GM12873 (cell line): Measurements from ENCODE around the gene TPP2.

ENCODE experiments used
- CTCF ChIP-seq: IDR thresholded peaks from 2 replicates; pipeline ENCODE4 v1.5.1; 2012; ENCODE audit warnings: low read depth, mild to moderate bottlenecking, moderate library complexity, low read length, control low read depth; ENCODE audit not compliant: insufficient read depth; ENCODE audit errors: missing control alignments

TPP2 gene

GRCh38 chr13:102593466-102593865, 3.3 kb upstream of the TPP2 start:
- TF ChIP-seq CTCF: no peak

GRCh38 chr13:102597029-102597961, 509 bp downstream of the TPP2 start:
- TF ChIP-seq CTCF: no peak

DNA sequence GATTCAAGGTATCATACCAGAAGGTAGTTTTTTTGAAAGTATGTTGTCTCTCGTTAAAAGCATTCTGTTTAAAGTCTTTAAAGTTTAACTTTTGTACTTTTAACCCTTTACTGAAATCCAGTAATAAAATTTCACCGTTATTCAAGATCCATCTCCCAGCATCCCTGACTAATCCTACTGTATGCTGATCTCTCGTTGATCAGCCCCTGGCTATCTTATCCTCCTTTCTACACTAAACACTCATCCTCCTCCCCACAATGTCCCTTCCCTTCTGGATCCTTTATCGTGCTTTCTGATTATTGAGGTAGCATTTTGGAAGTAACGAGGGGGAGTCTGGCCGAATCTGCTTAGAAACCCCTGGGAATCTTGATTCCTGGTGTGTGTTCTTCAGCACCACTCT, 1.3 kb downstream of the TPP2 start:
- TF ChIP-seq CTCF: no peak

GRCh38 chr13:102599426-102600012, 2.7 kb downstream of the TPP2 start:
- no peak for TF ChIP-seq CTCF

GRCh38 chr13:102606537-102607309, 9.9 kb downstream of the TPP2 start:
- no peak for TF ChIP-seq CTCF

DNA sequence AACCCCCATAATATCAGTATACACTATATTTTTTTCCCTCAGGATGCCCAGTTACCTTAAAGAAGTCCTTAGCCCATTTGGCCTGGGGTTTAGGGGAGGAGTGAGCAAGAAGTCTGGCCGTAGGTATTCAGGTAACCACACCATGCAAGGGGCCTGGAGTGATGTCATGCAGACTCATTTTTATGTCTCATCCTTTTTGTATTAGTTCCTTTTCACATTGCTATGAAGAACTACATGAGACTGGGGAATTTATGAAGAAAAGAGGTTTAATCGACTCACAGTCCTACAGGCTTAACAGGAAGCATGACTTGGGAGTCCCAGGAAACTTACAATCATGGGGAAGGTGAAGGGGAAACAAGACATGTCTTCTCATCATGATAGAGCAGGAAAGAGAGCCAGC, 12.2 kb downstream of the TPP2 start:
- TF ChIP-seq CTCF: no peak

DNA sequence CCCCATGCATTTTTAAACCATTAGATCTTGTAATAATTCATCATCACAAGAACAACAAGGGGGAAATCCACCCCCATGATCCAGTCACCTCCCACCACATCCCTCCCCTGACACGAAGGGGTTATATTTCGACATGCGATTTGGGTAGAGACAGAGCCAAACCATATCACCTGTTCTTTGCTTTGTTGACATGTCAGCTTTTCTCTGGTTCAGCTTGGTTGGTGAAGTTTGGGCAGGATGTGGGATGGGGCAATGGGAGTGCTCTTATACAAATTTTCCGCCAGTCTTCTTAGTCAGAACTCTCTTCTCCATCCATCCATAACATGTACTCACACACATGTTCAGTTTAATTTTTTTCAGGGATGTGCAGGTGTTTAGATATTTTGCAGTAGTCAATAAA, 12.9 kb downstream of the TPP2 start:
- no peak for TF ChIP-seq CTCF
